H1 (cell line): ENCODE measurements around the gene NRIP2. TPM values are rescaled to one million over a fixed set of nuclear protein-coding genes. Genes with fewer than 3 reads are reported as not detected.

Experiments used
- CTCF ChIA-PET: fragments of 300-600 bp; sonication (Branson Sonifier 250); formaldehyde crosslinking; loops from one replicate; lab custom pipeline; 2021; ENCODE audit not compliant: partially characterized antibody; lab: Charles Lee
- POLR2A ChIA-PET: fragments of 300-600 bp; sonication (Branson Sonifier 250); formaldehyde crosslinking; loops from one replicate; lab custom pipeline; 2021; ENCODE audit warnings: inconsistent platforms; ENCODE audit not compliant: partially characterized antibody; lab: Charles Lee
- DNase-seq, 2 experiments: peaks; one replicate each; pipeline versions ENCODE4 v3.0.0 to v3.0.0-alpha.2; 2010 to 2022; ENCODE audit warnings: low spot score in 2 of 2, low read depth in 1 of 2, mixed read lengths in 1 of 2
- FAIRE-seq: peaks from 2 replicates; lab custom pipeline; 2011; peaks lifted over from hg19 to GRCh38; lab: Jason Lieb, UNC
- H2AFZ ChIP-seq: 2 replicates; pipeline ENCODE4 v1.8.1; 2012; ENCODE audit warnings: low read length, inconsistent platforms
- H2AK5ac ChIP-seq: 2 replicates; pipeline ENCODE4 v1.6.1; 2013; ENCODE audit warnings: low read depth, low read length
- H2BK120ac ChIP-seq: replicated peaks from 2 replicates; pipeline ENCODE3; 2013; ENCODE audit warnings: low read depth, low read length, inconsistent platforms
- H2BK12ac ChIP-seq: 2 replicates; pipeline ENCODE4 v1.6.1; 2013; ENCODE audit warnings: low read depth, low read length
- H2BK15ac ChIP-seq: 2 replicates; pipeline ENCODE4 v1.6.1; 2013; ENCODE audit warnings: low read length
- H2BK20ac ChIP-seq: 2 replicates; pipeline ENCODE4 v1.6.1; 2013; ENCODE audit warnings: low read length
- H2BK5ac ChIP-seq: 2 replicates; pipeline ENCODE4 v1.6.1; 2013; ENCODE audit warnings: low read depth, low read length
- H3K14ac ChIP-seq: 2 replicates; pipeline ENCODE4 v1.6.1; 2013; ENCODE audit warnings: inconsistent platforms; ENCODE audit not compliant: insufficient read length
- H3K18ac ChIP-seq: 2 replicates; pipeline ENCODE4 v1.6.1; 2013; ENCODE audit warnings: low read length; ENCODE audit errors: extremely low read depth
- H3K23ac ChIP-seq: 2 replicates; pipeline ENCODE4 v1.6.1; 2013; ENCODE audit warnings: inconsistent platforms; ENCODE audit not compliant: insufficient read length
- H3K23me2 ChIP-seq: 2 replicates; pipeline ENCODE4 v1.6.1; 2013; ENCODE audit warnings: low read depth, low read length
- H3K27ac ChIP-seq: 2 replicates; pipeline ENCODE4 v1.6.1; 2011; ENCODE audit warnings: low read depth, low read length, inconsistent platforms
- H3K27me3 ChIP-seq, 4 experiments: replicated peaks in 1 of 4; 1 replicate in 1 of 4; 2 replicates in 3 of 4; pipeline versions ENCODE4 v1.6.1 to v1.8.1; 2011 to 2013; ENCODE audit warnings: low read length in 3 of 4, mild to moderate bottlenecking in 3 of 4, inconsistent platforms in 2 of 4, mixed read lengths in 2 of 4, moderate library complexity in 1 of 4; ENCODE audit not compliant: control insufficient read depth in 3 of 4, insufficient read depth in 3 of 4; ENCODE audit errors: extremely low read depth in 1 of 4
- H3K36me3 ChIP-seq, 4 experiments: 2 replicates each; pipeline versions ENCODE4 v1.6.1 to v1.8.1; 2011 to 2013; ENCODE audit warnings: mild to moderate bottlenecking in 4 of 4, low read length in 3 of 4, moderate library complexity in 2 of 4, control low read depth in 1 of 4, inconsistent platforms in 1 of 4; ENCODE audit not compliant: insufficient read depth in 4 of 4, control insufficient read depth in 2 of 4
- H3K4ac ChIP-seq: replicated peaks from 2 replicates; pipeline ENCODE3; 2013; ENCODE audit warnings: low read length, low read depth, mixed read lengths, inconsistent platforms; ENCODE audit not compliant: insufficient read length
- H3K4me1 ChIP-seq, 4 experiments: replicated peaks in 1 of 4; 1 replicate in 1 of 4; 2 replicates in 3 of 4; pipeline versions ENCODE4 v1.6.1 to v1.8.1; 2011 to 2013; ENCODE audit warnings: low read length in 3 of 4, inconsistent platforms in 2 of 4, mixed read lengths in 1 of 4; ENCODE audit not compliant: insufficient read depth in 4 of 4, control insufficient read depth in 3 of 4
- H3K4me2 ChIP-seq, 2 experiments: 2 replicates each; pipeline versions ENCODE4 v1.6.1 to v1.8.1; 2011 to 2013; ENCODE audit warnings: low read depth in 2 of 2, low read length in 2 of 2, control low read depth in 1 of 2, inconsistent platforms in 1 of 2, mild to moderate bottlenecking in 1 of 2; ENCODE audit not compliant: insufficient read depth in 1 of 2
- H3K4me3 ChIP-seq, 4 experiments: fragments of 200-600, 300-600 bp in 1 of 4; sonication (generic), shearing (Covaris generic), sonication (Bioruptor Twin) in 1 of 4; 2 replicates each; pipeline versions ENCODE4 v1.5.1 to v1.8.1; 2011 to 2016; ENCODE audit warnings: low read length in 4 of 4, low read depth in 3 of 4, control low read depth in 2 of 4, inconsistent platforms in 2 of 4, mild to moderate bottlenecking in 2 of 4, mixed read lengths in 1 of 4, moderate library complexity in 1 of 4; ENCODE audit not compliant: insufficient read depth in 2 of 4; ENCODE audit errors: extremely low read depth in 1 of 4
- H3K56ac ChIP-seq: replicated peaks from 2 replicates; pipeline ENCODE3; 2013; ENCODE audit warnings: low read depth, mild to moderate bottlenecking, mixed read lengths, low read length, inconsistent platforms; ENCODE audit not compliant: insufficient read length
- H3K79me1 ChIP-seq: 2 replicates; pipeline ENCODE4 v1.6.1; 2013; ENCODE audit warnings: low read depth, low read length, control low read depth
- H3K79me2 ChIP-seq, 2 experiments: 2 replicates each; pipeline versions ENCODE4 v1.6.1 to v1.8.1; 2012 to 2013; ENCODE audit warnings: low read length in 2 of 2, mild to moderate bottlenecking in 2 of 2, inconsistent platforms in 1 of 2; ENCODE audit not compliant: insufficient read depth in 2 of 2, control insufficient read depth in 1 of 2
- H3K9ac ChIP-seq, 4 experiments: replicated peaks in 1 of 4; 1 replicate in 1 of 4; 2 replicates in 3 of 4; pipeline versions ENCODE4 v1.6.1 to v1.8.1; 2011 to 2013; ENCODE audit warnings: low read depth in 3 of 4, low read length in 3 of 4, control low read depth in 2 of 4, mild to moderate bottlenecking in 2 of 4, moderate library complexity in 2 of 4, inconsistent platforms in 1 of 4; ENCODE audit errors: extremely low read depth in 1 of 4
- H3K9me3 ChIP-seq, 2 experiments: 2 replicates each; pipeline versions ENCODE4 v1.6.1 to v1.8.1; 2012 to 2013; ENCODE audit warnings: mild to moderate bottlenecking in 2 of 2, moderate library complexity in 2 of 2, control low read depth in 1 of 2, inconsistent platforms in 1 of 2, low read depth in 1 of 2, low read length in 1 of 2, mixed read lengths in 1 of 2; ENCODE audit not compliant: insufficient read depth in 2 of 2
- H4K20me1 ChIP-seq, 2 experiments: replicated peaks in 1 of 2; 2 replicates each; pipeline versions ENCODE3 to v1.8.1; 2011 to 2013; ENCODE audit warnings: inconsistent platforms in 2 of 2, low read length in 2 of 2, mild to moderate bottlenecking in 1 of 2; ENCODE audit not compliant: insufficient read depth in 2 of 2, control insufficient read depth in 1 of 2
- H4K5ac ChIP-seq: 2 replicates; pipeline ENCODE4 v1.6.1; 2013; ENCODE audit warnings: low read length, low read depth, mixed read lengths, inconsistent platforms; ENCODE audit not compliant: insufficient read length
- H4K8ac ChIP-seq: 2 replicates; pipeline ENCODE4 v1.8.0; 2013; ENCODE audit warnings: mild to moderate bottlenecking, moderate library complexity, low read length, inconsistent platforms; ENCODE audit not compliant: insufficient read depth; ENCODE audit errors: extremely low read depth
- H4K91ac ChIP-seq: replicated peaks from 2 replicates; pipeline ENCODE3; 2013; ENCODE audit warnings: low read length, mixed read lengths, inconsistent platforms; ENCODE audit not compliant: insufficient read length
- EZH2 ChIP-seq: fragments of 200-600 bp; sonication (generic); IDR thresholded peaks from 2 replicates; pipeline ENCODE4 v1.7.1; 2012; ENCODE audit warnings: low read depth, mild to moderate bottlenecking, moderate library complexity, low read length, inconsistent platforms; ENCODE audit not compliant: severe bottlenecking
- HDAC2 ChIP-seq, 2 experiments: fragments of 300-600 bp in 1 of 2; sonication (generic) in 1 of 2; IDR thresholded peaks; 2 replicates each; pipeline ENCODE4 v1.6.1; 2011 to 2012; ENCODE audit warnings: low read depth in 2 of 2, low read length in 2 of 2, mild to moderate bottlenecking in 2 of 2, moderate library complexity in 2 of 2, borderline replicate concordance in 1 of 2, inconsistent platforms in 1 of 2
- NRF1 ChIP-seq: IDR thresholded peaks from 2 replicates; pipeline ENCODE4 v1.6.1; 2011; ENCODE audit warnings: mild to moderate bottlenecking, low read depth, low read length, improper control_type of control experiment
- SP1 ChIP-seq: IDR thresholded peaks from 2 replicates; pipeline ENCODE4 v1.6.1; 2011; ENCODE audit warnings: low read depth, low read length
- SP4 ChIP-seq: IDR thresholded peaks from 2 replicates; pipeline ENCODE4 v1.6.1; 2012; ENCODE audit warnings: low read length, inconsistent platforms
- TEAD4 ChIP-seq: IDR thresholded peaks from 2 replicates; pipeline ENCODE4 v1.6.1; 2012; ENCODE audit warnings: low read depth, low read length, inconsistent platforms, mixed read lengths
- YY1 ChIP-seq: IDR thresholded peaks from 2 replicates; pipeline ENCODE4 v1.6.1; 2011; ENCODE audit warnings: low read depth, mild to moderate bottlenecking, low read length
- WGBS, 2 experiments: shearing (Covaris generic) in 1 of 2; methylation state at CpG; one replicate each; pipeline versions ENCODE4 v1.1.6 to v1.1.7; 2013 to 2015; ENCODE audit warnings: low lambda C conversion rate in 2 of 2, mixed read lengths in 2 of 2, inconsistent platforms in 1 of 2, low coverage in 1 of 2, missing lambda C conversion rate in 1 of 2; ENCODE audit not compliant: insufficient replicate concordance in 2 of 2, insufficient coverage in 1 of 2, insufficient read length in 1 of 2; ENCODE audit errors: extremely low coverage in 1 of 2, missing lambda C conversion rate in 1 of 2; 5-methylcytosine and 5-hydroxymethylcytosine counted together
- polyA plus RNA-seq, 7 experiments: library from polyadenylated mRNA; depleted of rRNA in 3 of 7; stranded (reverse) in 5 of 7; unstranded in 2 of 7; fragments of >200 nt in 5 of 7; fragments of 200-250 nt in 2 of 7; gene quantifications; 1 replicate in 5 of 7; 2 replicates in 1 of 7; 4 replicates in 1 of 7; pipeline versions ENCODE4 v1.2.1 to v1.2.3, GENCODE V29; 2011 to 2013; ENCODE audit warnings: missing spikeins in 2 of 7, mixed read lengths in 2 of 7
- total RNA-seq: library from RNA; stranded (reverse); fragmentation: NEBNext Ultra II Directional; extraction: Animal tissue kit (Norgen Biotek cat#: 25700); gene quantifications from 2 replicates; pipeline ENCODE4 v1.2.1, GENCODE V29; 2021
- TF ChIP-seq, protein P1 (sequence below): IDR thresholded peaks from 2 replicates; pipeline ENCODE4 v1.6.1; 2012; ENCODE audit warnings: inconsistent platforms
- TF ChIP-seq, protein P2 (sequence below), 3 experiments: IDR thresholded peaks; 1 replicate in 2 of 3; 2 replicates in 1 of 3; pipeline versions ENCODE4 v1.5.1 to v1.6.1; 2011; ENCODE audit warnings: low read length in 3 of 3, mild to moderate bottlenecking in 3 of 3, inconsistent platforms in 2 of 3, low read depth in 1 of 3, moderate library complexity in 1 of 3; ENCODE audit not compliant: insufficient read depth in 1 of 3; ENCODE audit errors: control extremely low read depth in 1 of 3
- TF ChIP-seq, protein P3 (sequence below): IDR thresholded peaks from 2 replicates; pipeline ENCODE4 v1.6.1; 2011; ENCODE audit warnings: low read length, improper control_type of control experiment

NRIP2 gene
- total and polyA plus RNA-seq, 2 of the 8 experiments (the other 6 are each of a cell fraction or from before 2014, with no cell fraction given): 0.06 TPM; not detected in 1

DNA sequence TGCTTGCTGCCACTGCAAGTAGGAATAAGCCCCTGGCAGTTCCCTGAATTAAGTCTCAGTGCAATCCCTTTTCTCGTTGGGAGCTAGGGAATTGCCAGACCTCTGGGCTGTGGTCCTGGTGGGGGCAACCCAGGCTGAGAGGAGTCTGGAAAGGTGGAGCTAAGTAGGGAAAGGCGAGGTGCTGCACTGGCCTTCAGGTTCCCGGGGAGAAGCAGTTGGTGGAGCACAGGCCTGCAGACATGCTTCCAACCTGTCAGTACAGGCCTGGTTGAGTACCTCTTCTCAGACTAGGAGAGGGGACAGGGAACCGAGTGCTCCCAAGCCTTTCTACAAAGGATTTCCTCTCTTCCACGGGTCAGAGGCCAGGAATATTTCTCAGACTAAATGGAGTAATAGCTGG, 1.5 kb downstream of the NRIP2 start:
- H3K79me1 ChIP-seq: no peaks in the 10 kb centered on the region
- no peak overlapping the region for H3K27ac ChIP-seq
- no peaks in the 10 kb centered on the region for H3K9me3 ChIP-seq
- no peak overlapping the region for H2BK15ac ChIP-seq
- H3K9ac ChIP-seq: no peak overlapping the region
- DNase-seq (no peak), FAIRE-seq (no peak)
- no peak overlapping the region for H3K4me2 ChIP-seq
- no peak overlapping the region for H3K14ac ChIP-seq
- H3K4me3 ChIP-seq: no peak overlapping the region
- H3K23ac ChIP-seq: no peak overlapping the region
- H4K91ac ChIP-seq: no peak overlapping the region
- no peak overlapping the region for H2BK120ac ChIP-seq
- no peaks in the 10 kb centered on the region; a peak in 2 of 8 replicates for H3K36me3 ChIP-seq
- no peak overlapping the region for H2AK5ac ChIP-seq
- H2BK5ac ChIP-seq: no peak overlapping the region
- WGBS, 2 experiments: 85% methylated on average over 5 of the region's 5 CpGs; no CpG with 5 or more reads in 1 of the 2 experiments
- no peak overlapping the region for H2AFZ ChIP-seq
- POLR2A ChIA-PET: interaction anchor here (1.0 to 6.3 kb wide), 4 partner anchors 11 to 93 kb away, joined by 4 to 58 read pairs (median 18); no protein-coding TSS in a partner anchor
- no peaks in the 10 kb centered on the region for H3K79me2 ChIP-seq
- no peak overlapping the region for H4K5ac ChIP-seq
- peak overlapping the region; percentile 14; the same call in 1 of the 2 replicates for H4K8ac ChIP-seq
- H3K4ac ChIP-seq: no peak overlapping the region
- H4K20me1 ChIP-seq: no peaks in the 10 kb centered on the region
- H2BK12ac ChIP-seq: no peak overlapping the region
- H3K56ac ChIP-seq: no peak overlapping the region
- no peaks in the 10 kb centered on the region; the same call in 1 of the 2 replicates for H3K23me2 ChIP-seq
- no peak overlapping the region for H3K18ac ChIP-seq
- H3K27me3 ChIP-seq: no peaks in the 10 kb centered on the region; a peak in 1 of 7 replicates
- CTCF ChIA-PET: interaction anchor here (1.1 to 6.9 kb wide), 6 partner anchors 9 to 93 kb away, joined by 3 to 52 read pairs (median 5); no protein-coding TSS in a partner anchor
- H2BK20ac ChIP-seq: no peak overlapping the region
- H3K4me1 ChIP-seq: peaks cover 0 to 14% (median 9%) of the 10 kb centered on the region in 4 experiments; a peak in 6 of 7 replicates
- TF ChIP-seq SP4 (no peak), SP1 (no peak), NRF1 (no peak), HDAC2 (IDR thresholded peaks at IDR 0.05; ENCODE audit: borderline replicate concordance in 1 of 2, low read depth in 2 of 2, low read length in 2 of 2) (no peak), TEAD4 (no peak), YY1 (no peak), EZH2 (no peak)
- TF ChIP-seq, protein P1, sequence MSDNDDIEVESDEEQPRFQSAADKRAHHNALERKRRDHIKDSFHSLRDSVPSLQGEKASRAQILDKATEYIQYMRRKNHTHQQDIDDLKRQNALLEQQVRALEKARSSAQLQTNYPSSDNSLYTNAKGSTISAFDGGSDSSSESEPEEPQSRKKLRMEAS: no peak
- TF ChIP-seq, protein P2, sequence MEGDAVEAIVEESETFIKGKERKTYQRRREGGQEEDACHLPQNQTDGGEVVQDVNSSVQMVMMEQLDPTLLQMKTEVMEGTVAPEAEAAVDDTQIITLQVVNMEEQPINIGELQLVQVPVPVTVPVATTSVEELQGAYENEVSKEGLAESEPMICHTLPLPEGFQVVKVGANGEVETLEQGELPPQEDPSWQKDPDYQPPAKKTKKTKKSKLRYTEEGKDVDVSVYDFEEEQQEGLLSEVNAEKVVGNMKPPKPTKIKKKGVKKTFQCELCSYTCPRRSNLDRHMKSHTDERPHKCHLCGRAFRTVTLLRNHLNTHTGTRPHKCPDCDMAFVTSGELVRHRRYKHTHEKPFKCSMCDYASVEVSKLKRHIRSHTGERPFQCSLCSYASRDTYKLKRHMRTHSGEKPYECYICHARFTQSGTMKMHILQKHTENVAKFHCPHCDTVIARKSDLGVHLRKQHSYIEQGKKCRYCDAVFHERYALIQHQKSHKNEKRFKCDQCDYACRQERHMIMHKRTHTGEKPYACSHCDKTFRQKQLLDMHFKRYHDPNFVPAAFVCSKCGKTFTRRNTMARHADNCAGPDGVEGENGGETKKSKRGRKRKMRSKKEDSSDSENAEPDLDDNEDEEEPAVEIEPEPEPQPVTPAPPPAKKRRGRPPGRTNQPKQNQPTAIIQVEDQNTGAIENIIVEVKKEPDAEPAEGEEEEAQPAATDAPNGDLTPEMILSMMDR (IDR thresholded peaks at IDR 0.05; ENCODE audit: control extremely low read depth in 1 of 3, insufficient read depth in 1 of 3, low read depth in 1 of 3, low read length in 3 of 3): no peak
- TF ChIP-seq, protein P3, sequence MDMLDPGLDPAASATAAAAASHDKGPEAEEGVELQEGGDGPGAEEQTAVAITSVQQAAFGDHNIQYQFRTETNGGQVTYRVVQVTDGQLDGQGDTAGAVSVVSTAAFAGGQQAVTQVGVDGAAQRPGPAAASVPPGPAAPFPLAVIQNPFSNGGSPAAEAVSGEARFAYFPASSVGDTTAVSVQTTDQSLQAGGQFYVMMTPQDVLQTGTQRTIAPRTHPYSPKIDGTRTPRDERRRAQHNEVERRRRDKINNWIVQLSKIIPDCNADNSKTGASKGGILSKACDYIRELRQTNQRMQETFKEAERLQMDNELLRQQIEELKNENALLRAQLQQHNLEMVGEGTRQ: no peak
